HCT116 (cell line): ENCODE data around the gene MCTP2.

Experiments
- EGR1 ChIP-seq: IDR thresholded peaks from 2 replicates; pipeline ENCODE4 v1.6.1; 2012; ENCODE audit warnings: low read depth
- EZH2 ChIP-seq: fragments of 200-600 bp; sonication (generic); IDR thresholded peaks from 2 replicates; pipeline ENCODE4 v1.6.1; 2017; ENCODE audit warnings: antibody characterized with exemption, mixed run types
- EZH2phosphoT487 ChIP-seq: fragments of 200-600 bp; IDR thresholded peaks from 2 replicates; pipeline ENCODE4 v1.6.1; 2018; ENCODE audit warnings: antibody characterized with exemption, borderline replicate concordance
- JUND ChIP-seq: IDR thresholded peaks from 2 replicates; pipeline ENCODE4 v1.6.1; 2012
- POLR2A ChIP-seq: IDR thresholded peaks from 2 replicates; pipeline ENCODE4 v1.7.0; 2011; ENCODE audit warnings: borderline replicate concordance; ENCODE audit not compliant: insufficient read depth, insufficient read length; ENCODE audit errors: extremely low read depth
- POLR2AphosphoS5 ChIP-seq: IDR thresholded peaks from 2 replicates; pipeline ENCODE4 v1.6.1; 2011; ENCODE audit warnings: mild to moderate bottlenecking, low read depth, low read length, moderate library complexity
- RAD21 ChIP-seq: IDR thresholded peaks from 2 replicates; pipeline ENCODE4 v1.6.1; 2012; ENCODE audit warnings: low read depth, mild to moderate bottlenecking
- SP1 ChIP-seq: IDR thresholded peaks from 2 replicates; pipeline ENCODE4 v1.6.1; 2012; ENCODE audit warnings: low read depth
- TCF7L2 ChIP-seq: IDR thresholded peaks from 2 replicates; pipeline ENCODE4 v1.7.0; 2011; ENCODE audit warnings: borderline replicate concordance, inconsistent platforms; ENCODE audit not compliant: insufficient read depth, insufficient read length; ENCODE audit errors: extremely low read depth
- YY1 ChIP-seq: IDR thresholded peaks from 2 replicates; pipeline ENCODE4 v1.6.1; 2011; ENCODE audit warnings: low read length, low read depth, moderate library complexity, mild to moderate bottlenecking; ENCODE audit not compliant: insufficient replicate concordance; ENCODE audit errors: extremely low read depth
- TF ChIP-seq, protein P1 (sequence below), 3 experiments: fragments of 200-600 bp in 1 of 3; sonication (generic) in 1 of 3; IDR thresholded peaks in 2 of 3; conservative IDR thresholded peaks in 1 of 3; 2 replicates each; pipeline ENCODE4 v1.5.1; 2012 to 2017; ENCODE audit warnings: low read depth in 2 of 3, low read length in 2 of 3, antibody characterized with exemption in 1 of 3, borderline replicate concordance in 1 of 3, control low read depth in 1 of 3, mild to moderate bottlenecking in 1 of 3, mixed read lengths in 1 of 3, mixed run types in 1 of 3, moderate library complexity in 1 of 3; ENCODE audit not compliant: insufficient read depth in 1 of 3
- TF ChIP-seq, protein P2 (sequence below): IDR thresholded peaks from 2 replicates; pipeline ENCODE4 v1.6.1; 2012

DNA sequence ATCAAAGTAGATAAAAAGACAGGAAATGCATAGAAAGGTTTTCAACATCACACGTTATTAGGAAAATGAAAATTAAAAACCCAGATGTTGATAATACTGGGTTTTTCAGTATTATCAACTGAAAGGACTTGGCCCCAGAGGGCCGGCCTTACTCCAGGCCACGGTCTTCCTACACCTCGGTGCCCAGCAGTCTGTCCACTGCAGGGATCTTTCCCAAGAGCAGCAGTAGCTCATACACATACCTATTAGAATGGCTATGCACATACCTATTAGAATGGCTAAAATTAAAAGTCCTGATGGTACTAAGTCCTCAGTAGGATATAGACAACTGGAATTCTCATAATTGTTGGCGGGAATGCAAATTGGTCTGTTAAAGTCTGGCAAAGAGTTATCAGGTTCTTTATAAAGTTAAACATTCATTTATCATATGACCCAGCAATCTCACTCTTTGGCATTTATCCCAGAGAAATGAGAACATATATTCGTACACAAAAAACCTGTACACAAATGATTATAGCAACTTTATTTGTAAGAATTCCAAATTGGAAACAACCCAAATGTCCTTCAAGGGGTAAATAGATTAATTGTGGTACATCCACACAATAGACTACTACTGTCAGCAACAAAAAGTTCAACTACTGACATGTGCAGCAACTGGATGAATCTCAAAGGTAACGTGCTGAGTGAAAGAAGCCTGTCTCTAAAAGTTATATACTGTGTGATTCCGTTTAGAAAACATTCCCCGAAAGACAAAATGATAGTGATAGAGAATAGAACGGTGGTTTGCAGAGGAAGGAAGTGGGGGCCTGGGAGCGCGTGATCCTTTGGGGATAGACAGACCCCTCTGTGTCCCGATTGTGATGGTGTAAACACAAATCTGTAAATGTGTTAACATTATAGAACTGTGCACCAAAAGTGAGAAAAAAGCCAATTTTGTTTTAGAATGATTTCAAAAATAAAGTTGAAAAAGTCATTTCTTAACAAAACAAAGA is 62.3 kb downstream of the MCTP2 start:
- TF ChIP-seq EZH2phosphoT487 (no peak), POLR2A (no peak), SP1 (no peak), EZH2 (no peak), TCF7L2 (no peak), EGR1 (no peak), JUND (no peak), POLR2AphosphoS5 (no peak), RAD21 (no peak), YY1 (no peak)
- TF ChIP-seq, protein P1, sequence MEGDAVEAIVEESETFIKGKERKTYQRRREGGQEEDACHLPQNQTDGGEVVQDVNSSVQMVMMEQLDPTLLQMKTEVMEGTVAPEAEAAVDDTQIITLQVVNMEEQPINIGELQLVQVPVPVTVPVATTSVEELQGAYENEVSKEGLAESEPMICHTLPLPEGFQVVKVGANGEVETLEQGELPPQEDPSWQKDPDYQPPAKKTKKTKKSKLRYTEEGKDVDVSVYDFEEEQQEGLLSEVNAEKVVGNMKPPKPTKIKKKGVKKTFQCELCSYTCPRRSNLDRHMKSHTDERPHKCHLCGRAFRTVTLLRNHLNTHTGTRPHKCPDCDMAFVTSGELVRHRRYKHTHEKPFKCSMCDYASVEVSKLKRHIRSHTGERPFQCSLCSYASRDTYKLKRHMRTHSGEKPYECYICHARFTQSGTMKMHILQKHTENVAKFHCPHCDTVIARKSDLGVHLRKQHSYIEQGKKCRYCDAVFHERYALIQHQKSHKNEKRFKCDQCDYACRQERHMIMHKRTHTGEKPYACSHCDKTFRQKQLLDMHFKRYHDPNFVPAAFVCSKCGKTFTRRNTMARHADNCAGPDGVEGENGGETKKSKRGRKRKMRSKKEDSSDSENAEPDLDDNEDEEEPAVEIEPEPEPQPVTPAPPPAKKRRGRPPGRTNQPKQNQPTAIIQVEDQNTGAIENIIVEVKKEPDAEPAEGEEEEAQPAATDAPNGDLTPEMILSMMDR (IDR thresholded peaks at IDR 0.05 in 2 of 3, conservative IDR thresholded peaks at IDR 0.05 in 1 of 3; ENCODE audit: borderline replicate concordance in 1 of 3, insufficient read depth in 1 of 3, low read depth in 2 of 3, low read length in 2 of 3) = no peak
- TF ChIP-seq, protein P2, sequence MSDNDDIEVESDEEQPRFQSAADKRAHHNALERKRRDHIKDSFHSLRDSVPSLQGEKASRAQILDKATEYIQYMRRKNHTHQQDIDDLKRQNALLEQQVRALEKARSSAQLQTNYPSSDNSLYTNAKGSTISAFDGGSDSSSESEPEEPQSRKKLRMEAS = no peak
